GM21515 (cell line): Measurements from ENCODE around the gene PDXDC1.
A peak's percentile ranks its signal among the peaks of the same experiment; 100 is the strongest.
"Not testable (repeated sequence)": the region's sequence is repeated elsewhere in the genome, so short reads cannot be mapped to it uniquely, and the experiment has no call there.

ENCODE experiments used
- ATAC-seq: cut with Tn5 transposase; IDR thresholded peaks from one replicate; pipeline ENCODE4 v1.9.1; 2021; ENCODE audit not compliant: unreplicated experiment

Gene PDXDC1

GRCh38 chr16:15015671-15016070 is 40.8 kb downstream of the PDXDC1 start:
- not testable (repeated sequence) for ATAC-seq

GRCh38 chr16:15016354-15016753 is 41.5 kb downstream of the PDXDC1 start:
- ATAC-seq: not testable (repeated sequence)

DNA sequence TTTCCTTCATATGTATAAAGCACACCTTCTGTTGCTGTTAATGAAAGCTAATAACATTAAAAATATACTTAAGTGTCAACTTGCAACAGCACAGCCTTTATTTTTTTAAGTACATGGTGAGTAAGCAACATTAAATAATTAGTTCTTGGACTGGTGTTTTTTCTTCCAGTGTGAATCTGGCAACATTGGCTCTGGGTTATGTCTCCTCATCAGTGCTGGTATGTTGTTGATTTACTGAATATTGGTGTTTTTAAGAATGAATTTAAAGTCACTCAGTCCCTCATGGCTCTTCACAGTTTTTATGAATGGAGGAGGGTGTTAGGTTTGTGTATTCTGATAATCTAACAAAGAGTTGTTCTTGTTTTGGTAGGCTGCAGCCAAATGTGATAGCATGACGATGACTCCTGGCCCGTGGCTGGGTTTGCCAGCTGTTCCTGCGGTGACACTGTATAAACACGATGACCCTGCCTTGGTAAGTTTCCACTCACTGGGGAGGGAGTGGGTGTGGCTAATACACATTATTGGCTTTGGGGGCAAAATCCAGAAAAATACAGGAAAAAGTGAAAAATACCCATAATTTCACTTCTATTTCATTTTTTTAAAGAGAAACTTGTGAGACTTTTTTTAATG is 42.2 kb downstream of the PDXDC1 start:
- not testable (repeated sequence) for ATAC-seq

- not testable (repeated sequence) for ATAC-seq
These were observed 46.6 kb downstream of the PDXDC1 start for GRCh38 chr16:15021429-15021828.

DNA sequence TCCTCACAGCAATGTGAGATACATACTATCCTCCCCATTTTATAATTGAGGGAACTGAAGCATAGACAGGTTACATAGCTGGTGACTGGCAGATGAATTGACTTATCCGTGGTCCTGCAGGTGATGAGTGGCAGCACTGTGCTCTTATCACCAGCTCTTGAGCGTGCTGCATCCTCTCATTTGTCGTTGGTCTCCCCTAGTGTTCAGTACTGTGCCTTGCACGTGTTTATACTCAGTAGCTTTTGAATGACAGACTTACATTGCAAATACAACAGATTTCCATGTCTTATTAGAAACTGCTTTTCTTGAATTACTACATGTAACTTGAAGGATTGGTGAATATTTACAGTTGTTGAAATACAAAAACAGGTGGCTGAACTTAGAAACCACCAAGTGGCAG is 47.4 kb downstream of the PDXDC1 start:
- ATAC-seq: peak; percentile 67

DNA sequence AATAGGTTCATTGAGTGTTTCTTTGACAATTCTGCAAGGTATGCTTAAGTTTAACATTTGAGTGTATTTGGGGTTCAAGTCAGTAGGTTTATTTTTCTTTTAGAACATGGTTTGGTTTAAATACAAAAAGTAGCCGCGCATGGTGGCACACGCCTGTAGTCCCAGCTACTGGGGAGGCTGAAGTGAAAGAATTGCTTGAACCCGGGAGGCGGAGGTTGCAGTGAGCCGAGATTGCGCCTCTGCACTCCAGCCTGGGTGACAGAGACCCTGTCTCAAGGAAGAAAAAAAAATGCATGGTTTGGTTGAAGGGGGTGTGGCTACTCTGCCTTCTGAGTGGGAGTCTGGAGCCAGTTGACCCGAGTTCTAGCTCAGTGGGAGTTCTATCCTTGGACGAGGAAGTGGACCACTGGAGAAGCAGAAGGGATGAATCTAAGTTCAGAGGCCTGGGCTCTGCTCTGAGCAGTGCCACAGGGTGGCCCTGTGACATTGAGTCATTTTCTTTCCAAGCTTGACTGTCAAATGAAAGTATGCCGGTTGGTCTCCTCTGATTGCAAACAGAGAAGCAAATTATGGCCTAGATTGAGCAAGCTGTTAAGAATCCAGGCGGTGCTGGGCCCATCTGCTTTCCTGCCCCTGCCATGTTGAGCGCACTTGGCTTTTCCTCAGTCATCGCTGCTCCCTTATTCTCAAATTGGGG is 48.7 kb downstream of the PDXDC1 start:
- ATAC-seq: not testable (repeated sequence)

- not testable (repeated sequence) for ATAC-seq
These were observed 50.0 kb downstream of the PDXDC1 start for GRCh38 chr16:15024858-15025199.

GRCh38 chr16:15025234-15025951 is 50.6 kb downstream of the PDXDC1 start:
- ATAC-seq: not testable (repeated sequence)

DNA sequence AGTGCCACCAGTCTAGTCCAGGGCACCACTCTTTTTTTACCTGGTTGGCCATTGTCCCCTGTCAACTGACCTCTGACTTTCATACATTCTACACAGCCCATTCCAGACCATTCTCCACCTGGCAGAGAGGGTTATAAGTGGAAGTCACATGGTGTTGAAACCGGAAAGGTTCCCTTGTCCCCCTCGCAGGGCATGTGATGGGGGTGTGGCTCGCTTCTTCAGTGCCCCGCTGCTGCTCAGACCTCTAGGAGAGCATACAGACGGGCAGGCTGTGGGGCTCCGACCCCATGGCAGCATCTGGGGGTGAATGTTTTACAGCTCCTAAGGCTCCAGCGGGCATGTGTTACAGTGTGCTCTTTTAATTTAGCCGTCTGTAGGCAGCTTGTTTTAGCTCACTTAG is 52.2 kb downstream of the PDXDC1 start:
- ATAC-seq: not testable (repeated sequence)

- ATAC-seq: not testable (repeated sequence)
These were observed 52.9 kb downstream of the PDXDC1 start for GRCh38 chr16:15027503-15028344.

GRCh38 chr16:15028345-15028715 is 53.5 kb downstream of the PDXDC1 start:
- not testable (repeated sequence) for ATAC-seq

DNA sequence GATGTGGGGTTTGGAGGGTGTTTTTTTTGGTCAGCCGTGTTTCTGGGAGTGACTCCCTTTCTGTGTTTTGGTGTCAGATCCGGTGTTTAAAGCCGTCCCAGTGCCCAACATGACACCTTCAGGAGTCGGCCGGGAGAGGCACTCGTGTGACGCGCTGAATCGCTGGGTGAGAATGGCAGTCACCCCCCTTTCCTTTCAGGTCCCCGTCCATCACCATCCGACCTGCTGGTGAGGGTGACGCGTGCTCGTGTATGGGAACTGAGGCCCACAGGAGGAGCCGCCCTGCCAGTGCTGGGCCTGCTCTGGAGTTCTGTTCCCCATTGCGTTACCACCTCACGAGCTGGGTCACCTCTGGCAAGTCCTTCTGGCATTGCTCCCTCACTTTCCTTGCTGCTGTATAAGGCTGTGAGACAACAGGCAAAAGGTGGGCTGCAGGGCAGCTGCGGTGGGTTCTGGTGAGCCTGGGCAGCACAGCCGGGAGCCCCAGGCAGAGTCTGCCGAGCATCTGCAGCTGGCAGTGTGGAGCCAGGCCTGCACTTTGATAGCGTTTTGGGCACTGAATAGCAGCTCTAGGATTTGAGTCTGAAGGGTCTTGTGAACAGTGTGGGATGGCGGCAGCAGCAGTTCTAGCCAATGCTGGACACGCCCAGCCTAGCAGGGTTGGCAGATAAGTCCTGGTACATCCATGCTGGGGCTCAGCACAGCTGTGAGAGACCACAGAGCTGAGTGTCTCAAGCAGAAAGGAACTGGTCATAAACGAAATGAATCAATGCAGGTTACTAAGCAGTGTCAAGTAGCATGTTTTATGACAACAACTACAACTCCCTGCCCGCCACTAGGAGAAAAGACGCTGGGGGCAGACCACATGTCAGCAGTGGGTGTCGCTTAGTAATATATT is 54.2 kb downstream of the PDXDC1 start:
- ATAC-seq: not testable (repeated sequence)

DNA sequence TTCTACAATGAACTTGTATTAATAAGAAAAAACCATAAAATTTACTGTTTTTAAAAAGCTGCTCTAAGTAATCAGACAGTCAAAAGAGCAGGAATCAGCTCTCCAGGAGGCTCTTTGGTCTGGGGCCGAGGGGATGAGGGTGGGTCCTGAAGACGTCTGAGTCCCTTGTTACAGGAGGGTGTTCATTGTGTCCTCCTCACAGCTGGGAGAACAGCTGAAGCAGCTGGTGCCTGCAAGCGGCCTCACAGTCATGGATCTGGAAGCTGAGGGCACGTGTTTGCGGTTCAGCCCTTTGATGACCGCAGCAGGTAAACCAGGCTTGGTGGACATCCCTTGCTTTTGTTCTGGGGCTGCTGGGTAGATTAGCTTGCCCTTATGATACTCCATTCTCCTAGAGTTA is 54.9 kb downstream of the PDXDC1 start:
- not testable (repeated sequence) for ATAC-seq

DNA sequence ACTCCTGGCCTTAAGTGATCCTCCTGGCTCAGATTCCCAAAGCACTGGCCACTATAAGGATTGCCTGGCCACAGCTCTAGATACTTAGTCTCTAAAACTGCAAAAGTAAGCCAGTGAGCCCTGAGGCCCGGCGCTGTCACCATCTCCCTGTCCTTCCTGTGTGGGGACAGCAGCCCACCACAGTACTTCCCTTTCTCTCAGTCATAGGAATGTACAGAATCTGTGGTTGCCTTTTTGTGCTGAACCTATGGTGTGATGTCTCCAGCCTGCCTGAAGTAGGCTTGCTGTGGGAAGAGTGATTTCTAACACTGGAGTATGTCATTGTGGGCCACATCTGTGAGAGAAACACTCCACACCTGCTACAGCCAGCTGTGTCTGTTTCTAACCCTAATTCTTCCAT is 56.4 kb downstream of the PDXDC1 start:
- ATAC-seq: no peak

GRCh38 chr16:15031586-15031985 is 56.8 kb downstream of the PDXDC1 start:
- no peak for ATAC-seq

- no peak for ATAC-seq
These were observed 57.9 kb downstream of the PDXDC1 start for GRCh38 chr16:15032547-15033308.

GRCh38 chr16:15033309-15033707 is 58.5 kb downstream of the PDXDC1 start:
- ATAC-seq: no peak

- no peak for ATAC-seq
These were observed 59.7 kb downstream of the PDXDC1 start for GRCh38 chr16:15034266-15035162.
